PC-9 (cell line): ENCODE data around the gene SLX9.

Experiments used
- CTCF ChIP-seq: fragments of 200-600 bp; sonication (generic); conservative IDR thresholded peaks from 2 replicates; pipeline ENCODE4 v1.6.1; 2017; ENCODE audit warnings: mixed run types, antibody characterized with exemption, mild to moderate bottlenecking, moderate library complexity
- EZH2 ChIP-seq: fragments of 200-600 bp; sonication (generic); IDR thresholded peaks from 2 replicates; pipeline ENCODE4 v1.8.0; 2017; ENCODE audit warnings: antibody characterized with exemption, low read depth

GRCh38 chr21:44933199-44933917 lies 6.5 kb upstream of the SLX9 start:
- no peak for TF ChIP-seq CTCF
- no peak for TF ChIP-seq EZH2
